GM12873 (cell line): Measurements from ENCODE around the gene DPP6.

ENCODE experiments used
- CTCF ChIP-seq: IDR thresholded peaks from 2 replicates; pipeline ENCODE4 v1.5.1; 2012; ENCODE audit warnings: low read depth, mild to moderate bottlenecking, moderate library complexity, low read length, control low read depth; ENCODE audit not compliant: insufficient read depth; ENCODE audit errors: missing control alignments

Gene DPP6

GRCh38 chr7:154909241-154910105, 857.3 kb downstream of the DPP6 start:
- TF ChIP-seq CTCF = no peak

- no peak for TF ChIP-seq CTCF
Measured at GRCh38 chr7:154910125-154910524, 857.9 kb downstream of the DPP6 start.

- TF ChIP-seq CTCF = no peak
Measured at GRCh38 chr7:154910977-154911376, 858.8 kb downstream of the DPP6 start.

GRCh38 chr7:154911411-154911810, 859.2 kb downstream of the DPP6 start:
- no peak for TF ChIP-seq CTCF

- TF ChIP-seq CTCF = no peak
Measured at GRCh38 chr7:154911862-154912455, 859.8 kb downstream of the DPP6 start.

GRCh38 chr7:154912871-154913637, 860.9 kb downstream of the DPP6 start:
- no peak for TF ChIP-seq CTCF
